ENCODE data around the gene ZBTB7C. TPM values are rescaled to one million over a fixed set of nuclear protein-coding genes. Genes with fewer than 3 reads are reported as not detected.

Gene ZBTB7C
- total and polyA plus RNA-seq, 4 donors, result 3.2 to 10.9 (median 3.7) TPM

DNA sequence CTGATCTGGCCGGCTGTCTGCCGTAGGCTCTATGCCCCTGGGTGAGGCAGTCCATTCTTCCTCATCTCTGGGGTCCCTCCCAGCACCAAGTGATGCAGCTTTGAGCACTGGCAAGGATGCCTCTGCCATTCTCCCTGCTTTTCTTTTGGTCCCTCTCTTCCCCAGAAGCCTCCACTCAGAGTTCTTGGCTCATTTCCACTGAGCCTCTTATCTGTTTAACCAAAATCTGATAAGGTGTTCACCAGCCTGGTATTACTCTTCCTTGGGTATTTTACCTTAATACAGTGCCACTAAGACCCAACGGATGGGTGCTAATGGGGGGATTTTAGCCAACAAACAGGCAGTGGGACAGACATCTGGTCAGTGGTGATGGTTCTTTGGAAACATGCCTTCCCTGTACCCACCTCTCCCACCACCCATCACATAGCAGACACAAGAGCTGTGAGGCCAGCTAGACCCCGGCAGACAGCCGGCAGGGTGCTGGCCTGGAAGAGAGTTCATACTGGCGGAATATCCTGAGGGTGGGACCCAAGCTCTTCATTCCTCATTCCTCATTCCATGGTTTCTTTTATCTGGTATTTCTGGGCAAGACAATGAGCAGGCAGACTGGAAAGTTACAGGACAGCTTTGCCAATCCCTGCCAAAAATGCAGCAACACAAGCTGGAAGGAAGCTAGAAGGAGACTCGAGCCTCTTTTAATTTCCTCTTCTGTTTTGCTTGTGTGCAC lies 34.6 kb downstream of the ZBTB7C start:
- Histone ChIP-seq H3K9me3 (ENCODE audit: control insufficient read depth in 4 of 4, insufficient read depth in 3 of 4, low read length in 3 of 4) (peaks cover 0 to 2% (median 0%) of the 10 kb centered on the region in 4 donors), H3K4me3 (no peak overlapping the region), H3K36me3 (ENCODE audit: control insufficient read depth in 4 of 4, insufficient read depth in 4 of 4, low read length in 4 of 4) (no peaks in the 10 kb centered on the region), H3K27ac (ENCODE audit: low read depth in 1 of 2, low read length in 1 of 2) (no peak overlapping the region), H3K9ac (ENCODE audit: insufficient read depth in 1 of 2, low read length in 2 of 2) (no peak overlapping the region), H3K27me3 (ENCODE audit: control insufficient read depth in 3 of 3, insufficient read depth in 3 of 3, low read length in 2 of 3) (no peaks in the 10 kb centered on the region), H3K4me1 (ENCODE audit: control insufficient read depth in 5 of 5, insufficient read depth in 5 of 5, low read length in 5 of 5) (peaks cover 0 to 15% (median 6%) of the 10 kb centered on the region in 5 donors)
- no peak for ATAC-seq (ENCODE audit: insufficient read depth, low FRiP score)
- WGBS, 2 donors, result 56 to 66% methylated on average over 7 of the region's 7 CpGs
- TF ChIP-seq, protein P1, sequence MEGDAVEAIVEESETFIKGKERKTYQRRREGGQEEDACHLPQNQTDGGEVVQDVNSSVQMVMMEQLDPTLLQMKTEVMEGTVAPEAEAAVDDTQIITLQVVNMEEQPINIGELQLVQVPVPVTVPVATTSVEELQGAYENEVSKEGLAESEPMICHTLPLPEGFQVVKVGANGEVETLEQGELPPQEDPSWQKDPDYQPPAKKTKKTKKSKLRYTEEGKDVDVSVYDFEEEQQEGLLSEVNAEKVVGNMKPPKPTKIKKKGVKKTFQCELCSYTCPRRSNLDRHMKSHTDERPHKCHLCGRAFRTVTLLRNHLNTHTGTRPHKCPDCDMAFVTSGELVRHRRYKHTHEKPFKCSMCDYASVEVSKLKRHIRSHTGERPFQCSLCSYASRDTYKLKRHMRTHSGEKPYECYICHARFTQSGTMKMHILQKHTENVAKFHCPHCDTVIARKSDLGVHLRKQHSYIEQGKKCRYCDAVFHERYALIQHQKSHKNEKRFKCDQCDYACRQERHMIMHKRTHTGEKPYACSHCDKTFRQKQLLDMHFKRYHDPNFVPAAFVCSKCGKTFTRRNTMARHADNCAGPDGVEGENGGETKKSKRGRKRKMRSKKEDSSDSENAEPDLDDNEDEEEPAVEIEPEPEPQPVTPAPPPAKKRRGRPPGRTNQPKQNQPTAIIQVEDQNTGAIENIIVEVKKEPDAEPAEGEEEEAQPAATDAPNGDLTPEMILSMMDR (IDR thresholded peaks at IDR 0.05; ENCODE audit: control extremely low read depth, extremely low read depth), result no peak
- no peak for DNase-seq

DNA sequence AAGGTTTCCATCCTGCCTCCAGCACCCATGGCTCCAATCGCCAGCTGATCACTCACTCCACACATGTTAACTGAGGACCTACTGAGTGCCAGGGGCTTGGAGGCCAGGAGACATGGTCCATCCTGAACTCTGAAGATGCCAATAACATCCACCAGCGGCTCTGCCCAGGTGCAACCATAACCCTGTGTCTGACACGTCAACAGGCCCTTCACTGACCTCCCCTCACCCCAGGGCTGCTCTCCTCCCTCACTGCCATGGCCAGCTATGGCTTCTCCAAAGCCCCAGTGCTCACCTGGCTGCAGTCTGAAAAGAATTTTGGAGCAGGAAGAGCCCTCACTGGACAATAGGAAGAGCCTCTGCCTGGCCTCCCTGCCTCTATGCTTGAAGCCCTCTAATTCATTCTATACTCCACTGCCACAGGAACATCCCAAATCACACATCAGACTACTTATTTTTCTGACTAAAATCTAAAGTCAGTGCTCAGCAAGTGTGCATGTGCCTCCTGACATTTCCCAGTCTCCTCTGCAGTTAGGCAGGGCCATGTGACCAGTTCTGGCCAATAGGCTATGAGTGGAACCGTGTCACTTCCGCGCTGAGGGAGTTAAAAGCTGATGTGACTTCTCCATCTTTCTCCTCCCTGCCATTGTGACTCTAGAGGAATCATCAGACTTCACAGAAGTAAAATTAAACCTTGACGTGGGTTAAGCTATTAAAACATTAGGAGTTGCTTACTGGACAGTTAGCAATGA lies 37.2 kb downstream of the ZBTB7C start:
- DNase-seq (no peak), ATAC-seq (ENCODE audit: insufficient read depth, low FRiP score) (no peak)
- Histone ChIP-seq H3K4me1 (ENCODE audit: control insufficient read depth in 5 of 5, insufficient read depth in 5 of 5, low read length in 5 of 5) (peaks cover 0 to 11% (median 6%) of the 10 kb centered on the region in 5 donors), H3K9ac (ENCODE audit: insufficient read depth in 1 of 2, low read length in 2 of 2) (no peak overlapping the region), H3K4me3 (no peak overlapping the region), H3K27me3 (ENCODE audit: control insufficient read depth in 3 of 3, insufficient read depth in 3 of 3, low read length in 2 of 3) (no peaks in the 10 kb centered on the region), H3K9me3 (ENCODE audit: control insufficient read depth in 4 of 4, insufficient read depth in 3 of 4, low read length in 3 of 4) (peaks cover 0 to 2% (median 0%) of the 10 kb centered on the region in 4 donors), H3K27ac (ENCODE audit: low read depth in 1 of 2, low read length in 1 of 2) (no peak overlapping the region), H3K36me3 (ENCODE audit: control insufficient read depth in 4 of 4, insufficient read depth in 4 of 4, low read length in 4 of 4) (no peaks in the 10 kb centered on the region)
- 95 to 98% methylated on average over 7 of the region's 7 CpGs for WGBS, 2 donors
- TF ChIP-seq, protein P1 (IDR thresholded peaks at IDR 0.05; ENCODE audit: control extremely low read depth, extremely low read depth), result no peak

DNA sequence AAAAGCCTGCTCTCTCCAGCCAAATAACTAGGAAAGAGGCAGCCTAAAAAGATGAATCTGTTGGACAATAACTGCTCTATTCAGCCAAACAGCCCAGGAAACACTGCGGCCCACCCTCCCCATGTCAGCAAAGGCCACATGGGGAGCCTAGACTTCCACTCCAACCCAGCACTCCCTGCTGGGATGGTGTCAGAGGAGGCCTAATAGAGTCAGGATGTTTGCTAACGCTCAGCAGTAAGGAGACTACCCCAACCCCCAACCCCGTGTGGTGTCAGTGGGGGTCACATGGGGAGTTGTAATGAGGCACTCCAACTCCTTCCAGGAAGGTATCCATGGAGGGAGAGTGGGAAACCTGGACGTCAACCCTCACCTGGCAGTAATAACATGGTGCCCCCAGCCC lies 41.6 kb downstream of the ZBTB7C start:
- no peaks in the 10 kb centered on the region for H3K36me3 ChIP-seq (ENCODE audit: control insufficient read depth in 4 of 4, insufficient read depth in 4 of 4, low read length in 4 of 4)
- H3K9me3 ChIP-seq (ENCODE audit: control insufficient read depth in 4 of 4, insufficient read depth in 3 of 4, low read length in 3 of 4), result peaks cover 0 to 2% (median 0%) of the 10 kb centered on the region in 4 donors
- DNase-seq, result no peak
- TF ChIP-seq, protein P1 (IDR thresholded peaks at IDR 0.05; ENCODE audit: control extremely low read depth, extremely low read depth), result no peak
- peaks cover 0 to 2% (median 0%) of the 10 kb centered on the region in 5 donors for H3K4me1 ChIP-seq (ENCODE audit: control insufficient read depth in 5 of 5, insufficient read depth in 5 of 5, low read length in 5 of 5)
- H3K27me3 ChIP-seq (ENCODE audit: control insufficient read depth in 3 of 3, insufficient read depth in 3 of 3, low read length in 2 of 3), result no peaks in the 10 kb centered on the region
- 70 to 79% methylated on average over 4 of the region's 4 CpGs for WGBS, 2 donors
- no peak overlapping the region for H3K4me3 ChIP-seq
- no peak overlapping the region for H3K9ac ChIP-seq (ENCODE audit: insufficient read depth in 1 of 2, low read length in 2 of 2)
- ATAC-seq (ENCODE audit: insufficient read depth, low FRiP score), result no peak
- H3K27ac ChIP-seq (ENCODE audit: low read depth in 1 of 2, low read length in 1 of 2), result no peak overlapping the region

Data from lung (tissue), 12 donors.